Astrocyte (in vitro differentiated cells and primary cell): ENCODE results near the gene PRSS33. TPM values are rescaled to one million over a fixed set of nuclear protein-coding genes. Genes with fewer than 3 reads are reported as not detected.

Experiments
- DNase-seq: peaks from one replicate; pipeline ENCODE4 v3.0.0-alpha.2; 2010; ENCODE audit warnings: low read depth
- FAIRE-seq: peaks from 2 replicates; lab custom pipeline; 2011; peaks lifted over from hg19 to GRCh38; lab: Jason Lieb, UNC
- H2AFZ ChIP-seq: 2 replicates; pipeline ENCODE4 v1.6.0; 2012; ENCODE audit warnings: low read depth, low read length, inconsistent platforms
- H3K27ac ChIP-seq: 2 replicates; pipeline ENCODE4 v1.5.1; 2011; ENCODE audit warnings: low read depth, low read length, inconsistent platforms
- H3K27me3 ChIP-seq: 2 replicates; pipeline ENCODE4 v1.6.0; 2011; ENCODE audit warnings: low read length, inconsistent platforms; ENCODE audit not compliant: insufficient read depth
- H3K36me3 ChIP-seq: 2 replicates; pipeline ENCODE4 v1.5.1; 2011; ENCODE audit warnings: low read length, inconsistent platforms; ENCODE audit not compliant: insufficient read depth
- H3K4me1 ChIP-seq: 2 replicates; pipeline ENCODE4 v1.5.1; 2011; ENCODE audit warnings: low read length, inconsistent platforms; ENCODE audit not compliant: insufficient read depth
- H3K4me2 ChIP-seq: 2 replicates; pipeline ENCODE4 v1.6.0; 2012; ENCODE audit warnings: low read length, inconsistent platforms
- H3K4me3 ChIP-seq: 2 replicates; pipeline ENCODE4 v1.5.1; 2011; ENCODE audit warnings: low read depth, mild to moderate bottlenecking, low read length, inconsistent platforms; ENCODE audit not compliant: insufficient read depth
- H3K79me2 ChIP-seq: 2 replicates; pipeline ENCODE4 v1.6.0; 2012; ENCODE audit warnings: mild to moderate bottlenecking, low read length, inconsistent platforms; ENCODE audit not compliant: insufficient read depth
- H3K9ac ChIP-seq: 2 replicates; pipeline ENCODE4 v1.6.0; 2012; ENCODE audit warnings: mild to moderate bottlenecking, low read length, inconsistent platforms
- H3K9me3 ChIP-seq: 2 replicates; pipeline ENCODE4 v1.5.1; 2012; ENCODE audit warnings: low read depth, mild to moderate bottlenecking, low read length, inconsistent platforms; ENCODE audit not compliant: insufficient read depth
- H4K20me1 ChIP-seq: 2 replicates; pipeline ENCODE4 v1.6.0; 2012; ENCODE audit warnings: low read length, inconsistent platforms; ENCODE audit not compliant: insufficient read depth
- H3K27ac Mint-ChIP-seq: one replicate; pipeline ENCODE4 v1.8.0; 2021; ENCODE audit warnings: mild to moderate bottlenecking, mixed read lengths; ENCODE audit not compliant: unreplicated experiment
- H3K27me3 Mint-ChIP-seq: one replicate; pipeline ENCODE4 v1.8.0; 2021; ENCODE audit warnings: low read depth, mixed read lengths; ENCODE audit not compliant: unreplicated experiment
- H3K36me3 Mint-ChIP-seq: one replicate; pipeline ENCODE4 v1.8.0; 2021; ENCODE audit warnings: low read depth, mixed read lengths; ENCODE audit not compliant: unreplicated experiment
- H3K4me1 Mint-ChIP-seq: one replicate; pipeline ENCODE4 v1.8.0; 2021; ENCODE audit warnings: low read depth, mixed read lengths; ENCODE audit not compliant: unreplicated experiment
- H3K4me3 Mint-ChIP-seq: one replicate; pipeline ENCODE4 v1.8.0; 2021; ENCODE audit warnings: mild to moderate bottlenecking, moderate library complexity, mixed read lengths; ENCODE audit not compliant: unreplicated experiment
- H3K9me3 Mint-ChIP-seq: one replicate; pipeline ENCODE4 v1.8.0; 2021; ENCODE audit warnings: mild to moderate bottlenecking, mixed read lengths; ENCODE audit not compliant: unreplicated experiment
- CTCF ChIP-seq: IDR thresholded peaks from 2 replicates; pipeline ENCODE4 v1.5.1; 2011; ENCODE audit warnings: low read depth, mild to moderate bottlenecking, inconsistent platforms, low read length, moderate library complexity; ENCODE audit not compliant: insufficient read depth
- EZH2 ChIP-seq: IDR thresholded peaks from 2 replicates; pipeline ENCODE4 v1.6.1; 2012; ENCODE audit warnings: mild to moderate bottlenecking, low read length, inconsistent platforms; ENCODE audit not compliant: insufficient read depth
- total RNA-seq: library from RNA; stranded (reverse); gene quantifications from 2 replicates; pipeline ENCODE4 v1.2.1, GENCODE V29; 2021

PRSS33 gene
- total RNA-seq, 1 donor from 2014 or later, result not detected

- Histone ChIP-seq H3K9me3 (no peaks in the 10 kb centered on the region), H3K9ac (no peak overlapping the region), H3K27ac (no peak overlapping the region), H3K4me2 (no peak overlapping the region), H3K4me1 (no peaks in the 10 kb centered on the region), H3K79me2 (no peaks in the 10 kb centered on the region), H2AFZ (no peak overlapping the region), H3K36me3 (no peaks in the 10 kb centered on the region), H4K20me1 (no peaks in the 10 kb centered on the region), H3K27me3 (no peaks in the 10 kb centered on the region), H3K4me3 (no peak overlapping the region)
- Mint-ChIP-seq H3K9me3 (peaks cover 4% of the 10 kb centered on the region), H3K36me3 (no peaks in the 10 kb centered on the region), H3K27ac (no peak overlapping the region), H3K4me1 (peaks cover 8% of the 10 kb centered on the region), H3K27me3 (peaks cover 6% of the 10 kb centered on the region), H3K4me3 (no peak overlapping the region)
- no peak for FAIRE-seq
- no peak for TF ChIP-seq EZH2
- TF ChIP-seq CTCF, result no peak
- DNase-seq, result no peak
These were observed 11.4 kb upstream of the PRSS33 start for GRCh38 chr16:2798723-2799204.

GRCh38 chr16:2795395-2796143 is 8.2 kb upstream of the PRSS33 start:
- no peak for TF ChIP-seq CTCF
- TF ChIP-seq EZH2, result no peak
- Histone ChIP-seq H3K36me3 (no peaks in the 10 kb centered on the region), H3K27me3 (peaks cover 9% of the 10 kb centered on the region), H4K20me1 (no peaks in the 10 kb centered on the region), H3K27ac (no peak overlapping the region), H3K79me2 (no peaks in the 10 kb centered on the region), H2AFZ (peak overlapping the region; percentile 38), H3K4me2 (peak overlapping the region; percentile 13), H3K9ac (no peak overlapping the region), H3K4me1 (no peaks in the 10 kb centered on the region), H3K4me3 (no peak overlapping the region), H3K9me3 (no peaks in the 10 kb centered on the region)
- no peaks in the 10 kb centered on the region for H3K9me3 Mint-ChIP-seq
- peaks cover 16% of the 10 kb centered on the region for H3K27me3 Mint-ChIP-seq
- H3K36me3 Mint-ChIP-seq, result no peaks in the 10 kb centered on the region
- no peak for DNase-seq
- no peak for FAIRE-seq
- no peak overlapping the region for H3K27ac Mint-ChIP-seq
- peaks cover 8% of the 10 kb centered on the region for H3K4me1 Mint-ChIP-seq
- H3K4me3 Mint-ChIP-seq, result no peak overlapping the region

GRCh38 chr16:2792940-2793339 is 5.6 kb upstream of the PRSS33 start:
- Histone ChIP-seq H4K20me1 (no peaks in the 10 kb centered on the region), H3K79me2 (no peaks in the 10 kb centered on the region), H3K27me3 (peaks cover 17% of the 10 kb centered on the region), H3K36me3 (no peaks in the 10 kb centered on the region), H2AFZ (no peak overlapping the region), H3K27ac (no peak overlapping the region), H3K9ac (no peak overlapping the region), H3K4me3 (no peak overlapping the region), H3K4me1 (no peaks in the 10 kb centered on the region), H3K4me2 (no peak overlapping the region), H3K9me3 (no peaks in the 10 kb centered on the region)
- peaks cover 3% of the 10 kb centered on the region for H3K9me3 Mint-ChIP-seq
- FAIRE-seq (no peak), DNase-seq (no peak)
- TF ChIP-seq EZH2, result no peak
- TF ChIP-seq CTCF, result no peak
- H3K36me3 Mint-ChIP-seq, result no peaks in the 10 kb centered on the region
- H3K4me3 Mint-ChIP-seq, result no peak overlapping the region
- H3K27me3 Mint-ChIP-seq, result peaks cover 30% of the 10 kb centered on the region
- no peak overlapping the region for H3K27ac Mint-ChIP-seq
- peaks cover 8% of the 10 kb centered on the region for H3K4me1 Mint-ChIP-seq
